HG02970 (cell line): Measurements from ENCODE around the gene KCNA10.

Source experiments
- ATAC-seq: cut with Tn5 transposase; IDR thresholded peaks from one replicate; pipeline ENCODE4 v1.9.1; 2021; ENCODE audit warnings: mild to moderate bottlenecking, moderate library complexity, moderate number of reproducible peaks; ENCODE audit not compliant: unreplicated experiment, low FRiP score

Gene KCNA10

GRCh38 chr1:110502402-110503151 lies 16.4 kb downstream of the KCNA10 start:
- no peak for ATAC-seq

DNA sequence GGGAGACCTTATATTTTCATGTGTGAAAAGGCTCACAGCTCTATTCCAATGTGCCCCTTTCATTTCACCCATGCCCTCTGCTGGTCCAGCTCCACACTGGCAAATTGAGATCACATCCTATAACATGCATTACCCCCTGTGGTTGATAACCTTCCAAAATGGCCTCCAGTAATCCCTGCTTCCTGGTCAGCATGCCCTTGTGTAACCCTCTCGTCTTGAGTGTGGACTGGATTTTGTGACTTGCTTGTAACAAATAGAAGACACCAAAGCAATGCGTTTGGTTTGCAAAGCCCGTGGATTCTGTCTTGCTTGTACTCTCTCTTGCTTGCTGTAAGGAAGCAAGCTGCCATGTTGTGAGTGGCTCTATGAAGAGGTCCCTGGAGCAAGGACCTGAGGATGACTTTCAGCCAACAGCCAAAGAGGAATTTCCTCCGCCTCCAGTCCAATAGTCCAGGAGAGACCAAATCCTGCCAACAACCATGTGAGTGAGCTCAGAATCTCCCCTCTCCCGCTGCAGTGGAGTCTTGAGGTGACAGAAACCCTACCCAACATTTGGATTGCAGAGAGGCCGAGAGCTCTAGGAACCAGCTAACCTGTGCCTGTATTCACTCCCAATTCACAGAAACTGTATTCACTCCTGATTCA lies 17.4 kb downstream of the KCNA10 start:
- ATAC-seq, result no peak

DNA sequence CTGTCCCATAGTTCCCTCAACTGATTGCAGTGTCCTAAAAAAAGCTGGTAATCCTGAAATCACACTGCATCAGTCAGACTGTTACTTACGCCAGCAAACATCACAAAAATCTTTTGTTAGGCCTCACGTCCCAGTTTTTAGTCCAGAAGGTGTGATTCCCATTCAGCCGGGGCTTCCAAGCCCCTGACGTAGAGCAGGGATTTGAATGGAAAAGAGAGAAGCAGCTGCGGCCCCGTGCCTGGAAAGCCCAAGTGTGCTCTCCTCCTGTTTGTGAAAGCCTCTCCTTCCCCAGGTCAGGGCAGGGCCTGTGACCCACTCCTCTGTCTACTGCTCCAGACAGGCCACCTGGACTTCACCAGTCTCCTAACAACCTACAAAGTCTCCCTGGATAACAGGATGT lies 20.7 kb downstream of the KCNA10 start:
- ATAC-seq, result no peak

- ATAC-seq, result no peak
Measured at GRCh38 chr1:110495926-110496600, 22.9 kb downstream of the KCNA10 start.

- ATAC-seq, result no peak
Measured at GRCh38 chr1:110494522-110495406, 24.2 kb downstream of the KCNA10 start.

- no peak for ATAC-seq
Measured at GRCh38 chr1:110494036-110494435, 24.9 kb downstream of the KCNA10 start.

DNA sequence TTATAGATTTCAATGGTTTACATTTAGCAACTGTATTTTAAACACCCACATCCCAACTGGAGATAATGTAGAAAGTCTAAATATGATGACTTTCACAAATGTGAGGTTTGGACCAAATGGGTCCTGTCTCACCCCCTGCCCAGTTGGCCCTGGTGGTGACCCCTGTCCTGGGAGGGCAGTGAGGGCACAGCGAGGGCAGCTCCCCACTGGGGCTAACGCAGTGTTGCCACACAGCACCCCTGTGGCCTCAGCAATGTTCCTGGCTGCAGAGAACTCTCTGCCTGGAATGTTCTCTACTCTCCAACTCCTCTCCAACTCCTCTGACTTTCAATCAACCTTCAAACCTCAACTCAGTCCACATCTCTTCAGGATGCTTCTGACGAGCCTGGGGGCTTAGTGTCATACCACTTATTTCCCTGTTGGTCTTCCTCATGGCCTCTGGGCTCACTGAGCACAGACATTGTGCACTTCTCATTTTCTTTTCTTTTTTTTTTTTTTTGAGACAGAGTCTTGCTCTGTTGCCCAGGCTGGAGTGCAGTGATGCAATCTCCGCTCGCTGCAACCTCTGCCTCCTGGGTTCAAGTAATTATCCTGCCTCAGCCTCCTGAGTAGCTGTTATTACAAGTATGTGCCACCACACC lies 25.8 kb downstream of the KCNA10 start:
- ATAC-seq, result no peak

DNA sequence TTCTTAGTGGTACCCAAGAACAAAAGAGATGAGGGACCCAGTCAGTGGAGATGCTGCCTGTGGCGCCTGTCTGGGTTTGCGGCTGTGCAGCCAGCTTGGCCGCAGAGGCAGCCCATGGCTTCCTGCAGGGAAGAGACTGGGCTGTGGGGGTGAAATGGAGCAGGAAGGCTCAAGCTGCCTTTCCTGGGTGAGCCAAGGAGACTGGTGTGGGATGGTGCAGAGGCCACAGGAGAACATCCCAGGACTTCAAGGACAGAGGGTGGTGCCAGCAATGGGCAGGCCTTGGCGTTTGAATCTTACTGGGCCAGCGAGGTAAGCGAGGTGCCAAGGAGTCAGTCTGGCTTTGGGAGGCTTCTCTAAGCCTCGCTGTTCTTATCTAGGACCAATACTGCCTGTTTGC lies 26.4 kb downstream of the KCNA10 start:
- no peak for ATAC-seq

GRCh38 chr1:110490791-110491451 lies 28.1 kb downstream of the KCNA10 start:
- no peak for ATAC-seq

- ATAC-seq, result no peak
Measured at GRCh38 chr1:110489973-110490542, 28.9 kb downstream of the KCNA10 start.

DNA sequence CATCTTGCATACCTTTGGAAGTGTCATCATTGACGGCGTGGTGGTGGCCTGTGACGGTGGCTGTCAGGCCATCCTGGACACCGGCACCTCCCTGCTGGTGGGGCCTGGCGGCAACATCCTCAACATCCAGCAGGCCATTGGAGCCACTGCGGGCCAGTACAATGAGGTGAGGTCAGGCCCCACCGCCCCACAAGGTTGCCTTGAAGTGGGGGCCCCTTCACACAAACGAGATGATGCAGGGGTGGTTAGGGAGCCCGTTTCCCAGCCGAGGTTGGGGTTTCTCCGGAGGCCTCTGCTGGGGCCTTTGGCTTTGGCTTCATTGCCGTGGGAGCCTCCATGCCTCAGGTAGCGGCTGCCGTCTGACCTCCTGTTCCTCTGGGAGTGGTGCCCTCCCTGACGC lies 29.6 kb downstream of the KCNA10 start:
- ATAC-seq, result no peak

GRCh38 chr1:110488867-110489266 lies 30.1 kb downstream of the KCNA10 start:
- no peak for ATAC-seq

- no peak for ATAC-seq
Measured at GRCh38 chr1:110488161-110488560, 30.8 kb downstream of the KCNA10 start.

DNA sequence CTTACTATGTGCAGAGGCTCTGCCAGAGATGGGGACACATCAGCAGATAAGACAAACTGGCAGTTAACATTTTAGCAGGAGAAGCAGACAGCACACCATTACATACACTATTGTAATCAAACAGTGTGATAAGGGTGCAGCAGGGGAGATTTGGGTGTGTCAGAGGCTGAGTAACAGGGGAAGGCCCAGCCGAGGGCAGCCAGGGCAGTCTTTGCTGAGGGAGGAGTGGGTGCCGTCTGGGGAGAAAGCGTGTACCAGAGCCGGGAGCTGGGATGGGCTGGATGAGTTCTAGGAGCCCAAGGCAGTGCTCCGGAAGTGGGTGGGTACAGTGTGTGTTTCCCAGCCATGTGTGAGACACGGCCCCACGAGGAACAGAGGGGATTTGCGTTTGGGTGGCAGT lies 31.2 kb downstream of the KCNA10 start:
- no peak for ATAC-seq

- no peak for ATAC-seq
Measured at GRCh38 chr1:110485725-110486124, 33.2 kb downstream of the KCNA10 start.

DNA sequence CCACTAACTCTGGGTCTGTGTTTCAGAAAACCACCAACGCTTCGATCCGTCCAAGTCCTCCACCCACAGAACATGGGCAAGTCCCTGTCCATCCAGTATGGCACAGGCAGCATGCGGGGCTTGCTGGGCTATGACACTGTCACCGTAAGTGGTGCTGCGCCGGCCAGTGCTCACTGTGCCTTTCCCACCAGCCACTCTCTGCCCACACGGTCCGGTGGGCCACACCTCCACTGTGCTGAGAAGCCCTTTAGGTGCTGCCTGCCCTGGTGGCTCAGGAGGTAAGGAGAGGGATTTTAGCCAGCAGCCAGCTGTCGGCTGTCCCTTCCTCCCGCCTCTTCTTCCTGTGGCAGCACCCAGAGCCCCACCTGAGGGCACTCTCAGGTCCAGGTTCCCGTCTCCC lies 34.2 kb downstream of the KCNA10 start:
- ATAC-seq, result no peak

GRCh38 chr1:110483308-110483685 lies 35.7 kb downstream of the KCNA10 start:
- ATAC-seq, result no peak

DNA sequence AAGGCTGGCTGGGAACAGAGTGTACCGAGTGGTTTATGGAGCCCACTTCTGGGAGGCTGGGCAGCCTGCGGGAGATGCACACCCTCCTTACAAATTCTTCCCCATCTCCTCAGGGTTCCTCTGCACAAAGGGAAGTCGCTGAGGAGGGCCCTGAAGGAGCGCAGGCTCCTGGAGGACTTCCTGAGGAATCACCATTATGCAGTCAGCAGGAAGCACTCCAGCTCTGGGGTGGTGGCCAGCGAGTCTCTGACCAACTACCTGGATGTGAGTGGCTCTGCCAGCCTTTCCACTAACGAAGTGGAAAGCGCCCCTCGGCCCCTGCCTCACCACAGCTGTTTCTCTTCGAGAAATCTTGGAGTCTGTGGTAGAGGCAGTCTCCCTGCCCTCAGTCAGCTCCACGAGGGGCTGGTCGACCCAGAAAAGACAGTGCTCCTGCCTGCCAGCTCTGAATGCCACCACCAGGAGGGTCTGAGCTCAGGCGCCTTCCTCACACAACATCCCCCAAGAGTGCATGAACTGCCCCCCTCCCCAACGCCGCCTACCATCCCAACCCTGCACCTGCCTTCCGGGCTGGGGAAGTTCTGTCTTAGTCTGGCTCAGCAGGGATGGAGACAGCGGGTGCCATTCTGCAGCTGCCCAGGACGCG lies 36.2 kb downstream of the KCNA10 start:
- ATAC-seq, result no peak
